ENCODE data around the gene ABHD12B.
"Not testable (repeated sequence)": the region's sequence is repeated elsewhere in the genome, so short reads cannot be mapped to it uniquely, and the experiment has no call there.

ABHD12B gene

DNA sequence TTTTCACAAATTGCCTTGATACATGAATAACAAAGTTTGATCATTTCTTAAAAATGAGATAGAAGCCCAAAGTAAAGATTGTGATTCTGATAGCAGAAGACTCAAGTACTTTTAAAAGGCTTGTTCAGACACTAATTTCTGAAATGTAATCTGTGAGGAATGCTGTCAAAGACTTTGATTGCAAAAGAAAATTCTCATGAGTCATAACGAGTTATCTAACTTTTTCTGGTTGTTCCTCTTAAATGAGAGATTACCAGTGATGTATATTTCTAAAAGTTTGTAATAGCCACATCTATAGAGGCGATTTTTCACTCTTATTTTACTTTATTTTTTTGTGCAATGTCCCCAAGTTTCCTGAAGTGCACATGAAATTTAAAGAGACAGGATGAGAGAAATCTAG, 65.5 kb downstream of the ABHD12B start:
- H3K9me3 ChIP-seq (replicated peaks; ENCODE audit: insufficient read depth, low read length), result no peaks in the 10 kb centered on the region
- no peak overlapping the region for H3K9ac ChIP-seq (ENCODE audit: low read length)
- no peaks in the 10 kb centered on the region for H3F3A ChIP-seq (ENCODE audit: insufficient read depth, low read length)
- H3K36me3 ChIP-seq (replicated peaks; ENCODE audit: insufficient read depth, low read length), result no peaks in the 10 kb centered on the region
- no peaks in the 10 kb centered on the region for H3K4me1 ChIP-seq (ENCODE audit: low read length)
- no peak overlapping the region for H3K4me2 ChIP-seq (ENCODE audit: low read depth, low read length)
- TF ChIP-seq EZH2phosphoT487 (IDR thresholded peaks at IDR 0.05; ENCODE audit: low read length) (no peak), EZH2 (optimal IDR thresholded peaks at IDR 0.05; ENCODE audit: low read depth, low read length) (no peak)
- TF ChIP-seq, protein P1, sequence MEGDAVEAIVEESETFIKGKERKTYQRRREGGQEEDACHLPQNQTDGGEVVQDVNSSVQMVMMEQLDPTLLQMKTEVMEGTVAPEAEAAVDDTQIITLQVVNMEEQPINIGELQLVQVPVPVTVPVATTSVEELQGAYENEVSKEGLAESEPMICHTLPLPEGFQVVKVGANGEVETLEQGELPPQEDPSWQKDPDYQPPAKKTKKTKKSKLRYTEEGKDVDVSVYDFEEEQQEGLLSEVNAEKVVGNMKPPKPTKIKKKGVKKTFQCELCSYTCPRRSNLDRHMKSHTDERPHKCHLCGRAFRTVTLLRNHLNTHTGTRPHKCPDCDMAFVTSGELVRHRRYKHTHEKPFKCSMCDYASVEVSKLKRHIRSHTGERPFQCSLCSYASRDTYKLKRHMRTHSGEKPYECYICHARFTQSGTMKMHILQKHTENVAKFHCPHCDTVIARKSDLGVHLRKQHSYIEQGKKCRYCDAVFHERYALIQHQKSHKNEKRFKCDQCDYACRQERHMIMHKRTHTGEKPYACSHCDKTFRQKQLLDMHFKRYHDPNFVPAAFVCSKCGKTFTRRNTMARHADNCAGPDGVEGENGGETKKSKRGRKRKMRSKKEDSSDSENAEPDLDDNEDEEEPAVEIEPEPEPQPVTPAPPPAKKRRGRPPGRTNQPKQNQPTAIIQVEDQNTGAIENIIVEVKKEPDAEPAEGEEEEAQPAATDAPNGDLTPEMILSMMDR (IDR thresholded peaks at IDR 0.05; ENCODE audit: low read length), result no peak
- H3K9me2 ChIP-seq (replicated peaks; ENCODE audit: insufficient read depth, low read length), result no peaks in the 10 kb centered on the region
- no peaks in the 10 kb centered on the region for H3K79me2 ChIP-seq (ENCODE audit: low read length)
- no peak overlapping the region for H2AFZ ChIP-seq (ENCODE audit: low read length)
- H3K4me3 ChIP-seq (ENCODE audit: low read length), result no peak overlapping the region
- no peaks in the 10 kb centered on the region for H4K20me1 ChIP-seq (ENCODE audit: insufficient read depth, low read length)
- H3K27ac ChIP-seq (ENCODE audit: low read length), result no peak overlapping the region
- no peak for DNase-seq
- no peaks in the 10 kb centered on the region for H3K27me3 ChIP-seq (replicated peaks; ENCODE audit: insufficient read depth, low read length)

DNA sequence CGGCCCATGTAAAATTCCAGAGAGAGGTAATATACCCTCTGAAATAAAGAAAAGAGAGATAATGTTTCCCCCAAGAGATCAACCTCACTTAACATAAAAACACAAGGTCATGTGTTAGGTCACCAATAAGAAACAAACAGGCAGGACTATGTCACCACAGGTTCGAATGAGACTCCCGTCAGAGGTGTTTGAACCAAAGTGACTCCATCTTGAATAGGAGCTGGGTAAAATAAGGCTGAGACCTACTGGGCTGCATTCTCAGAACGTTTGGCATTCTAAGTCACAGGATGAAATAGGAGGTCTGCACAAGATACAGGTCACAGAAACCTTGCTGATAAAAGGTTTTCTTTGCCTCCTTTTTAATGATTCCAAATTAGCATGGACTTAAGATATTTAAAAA, 65.9 kb downstream of the ABHD12B start:
- Histone ChIP-seq H3K27ac (ENCODE audit: low read length) (no peak overlapping the region), H3K4me2 (ENCODE audit: low read depth, low read length) (no peak overlapping the region), H3K4me1 (ENCODE audit: low read length) (no peaks in the 10 kb centered on the region), H2AFZ (ENCODE audit: low read length) (no peak overlapping the region), H3K4me3 (ENCODE audit: low read length) (no peak overlapping the region), H4K20me1 (ENCODE audit: insufficient read depth, low read length) (no peaks in the 10 kb centered on the region), H3K9me3 (replicated peaks; ENCODE audit: insufficient read depth, low read length) (no peaks in the 10 kb centered on the region), H3K36me3 (replicated peaks; ENCODE audit: insufficient read depth, low read length) (no peaks in the 10 kb centered on the region), H3F3A (ENCODE audit: insufficient read depth, low read length) (no peaks in the 10 kb centered on the region), H3K9ac (ENCODE audit: low read length) (no peak overlapping the region), H3K27me3 (replicated peaks; ENCODE audit: insufficient read depth, low read length) (no peaks in the 10 kb centered on the region), H3K9me2 (replicated peaks; ENCODE audit: insufficient read depth, low read length) (no peaks in the 10 kb centered on the region), H3K79me2 (ENCODE audit: low read length) (no peaks in the 10 kb centered on the region)
- no peak for DNase-seq
- TF ChIP-seq, protein P1 (IDR thresholded peaks at IDR 0.05; ENCODE audit: low read length), result no peak
- no peak for TF ChIP-seq EZH2phosphoT487 (IDR thresholded peaks at IDR 0.05; ENCODE audit: low read length)
- no peak for TF ChIP-seq EZH2 (optimal IDR thresholded peaks at IDR 0.05; ENCODE audit: low read depth, low read length)

DNA sequence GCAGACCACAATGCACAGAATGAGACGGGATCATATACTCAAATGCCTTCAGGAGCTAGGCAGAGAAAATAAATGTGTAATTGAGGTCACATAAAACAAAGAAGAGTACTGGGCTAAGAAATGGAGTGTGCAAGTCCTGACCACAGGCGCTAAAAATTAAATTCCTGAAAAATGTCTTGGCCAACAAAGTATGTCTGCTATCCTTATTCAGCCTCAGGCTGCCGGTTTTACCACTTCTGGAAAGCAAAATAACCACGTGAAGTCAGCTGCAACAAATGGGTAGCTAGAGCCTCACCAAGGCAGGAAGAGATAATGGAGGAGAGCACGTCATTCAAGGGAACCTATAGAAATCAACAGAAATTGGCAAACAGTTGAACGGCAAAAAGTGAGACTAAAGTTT, 69.3 kb downstream of the ABHD12B start:
- Histone ChIP-seq H3K4me3 (ENCODE audit: low read length) (no peak overlapping the region), H3K27me3 (replicated peaks; ENCODE audit: insufficient read depth, low read length) (no peaks in the 10 kb centered on the region), H3K4me2 (ENCODE audit: low read depth, low read length) (no peak overlapping the region), H4K20me1 (ENCODE audit: insufficient read depth, low read length) (no peaks in the 10 kb centered on the region), H3F3A (ENCODE audit: insufficient read depth, low read length) (no peaks in the 10 kb centered on the region), H3K9me3 (replicated peaks; ENCODE audit: insufficient read depth, low read length) (no peaks in the 10 kb centered on the region), H3K4me1 (ENCODE audit: low read length) (no peaks in the 10 kb centered on the region), H2AFZ (ENCODE audit: low read length) (no peak overlapping the region), H3K27ac (ENCODE audit: low read length) (no peak overlapping the region), H3K9ac (ENCODE audit: low read length) (no peak overlapping the region), H3K36me3 (replicated peaks; ENCODE audit: insufficient read depth, low read length) (no peaks in the 10 kb centered on the region), H3K79me2 (ENCODE audit: low read length) (no peaks in the 10 kb centered on the region), H3K9me2 (replicated peaks; ENCODE audit: insufficient read depth, low read length) (no peaks in the 10 kb centered on the region)
- TF ChIP-seq EZH2 (optimal IDR thresholded peaks at IDR 0.05; ENCODE audit: low read depth, low read length), result no peak
- TF ChIP-seq EZH2phosphoT487 (IDR thresholded peaks at IDR 0.05; ENCODE audit: low read length), result no peak
- TF ChIP-seq, protein P1 (IDR thresholded peaks at IDR 0.05; ENCODE audit: low read length), result no peak
- no peak for DNase-seq

DNA sequence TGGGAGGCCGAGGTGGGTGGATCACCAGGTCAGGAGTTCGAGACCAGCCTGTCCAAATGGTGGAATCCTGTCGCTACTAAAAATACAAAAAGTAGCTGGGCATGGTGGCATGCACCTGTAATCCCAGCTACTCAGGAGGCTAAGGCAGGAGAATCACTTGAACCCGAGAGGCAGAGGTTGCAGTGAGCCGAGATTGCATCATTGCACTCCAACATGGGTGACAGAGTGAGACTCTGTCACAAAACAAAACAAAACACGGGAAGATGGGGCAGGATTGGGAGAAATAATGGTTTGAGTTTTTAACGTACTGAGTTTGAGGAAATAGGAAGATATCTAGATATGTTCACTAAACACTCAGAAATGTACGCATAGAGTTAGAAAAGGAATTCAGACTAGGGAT, 69.8 kb downstream of the ABHD12B start:
- not testable (repeated sequence) for H3K9me2 ChIP-seq (replicated peaks; ENCODE audit: insufficient read depth, low read length); H2AFZ ChIP-seq (ENCODE audit: low read length); H3K4me1 ChIP-seq (ENCODE audit: low read length); H4K20me1 ChIP-seq (ENCODE audit: insufficient read depth, low read length); H3F3A ChIP-seq (ENCODE audit: insufficient read depth, low read length); H3K36me3 ChIP-seq (replicated peaks; ENCODE audit: insufficient read depth, low read length); H3K79me2 ChIP-seq (ENCODE audit: low read length); H3K4me2 ChIP-seq (ENCODE audit: low read depth, low read length); DNase-seq; H3K4me3 ChIP-seq (ENCODE audit: low read length); H3K9me3 ChIP-seq (replicated peaks; ENCODE audit: insufficient read depth, low read length); H3K9ac ChIP-seq (ENCODE audit: low read length); H3K27me3 ChIP-seq (replicated peaks; ENCODE audit: insufficient read depth, low read length); H3K27ac ChIP-seq (ENCODE audit: low read length)

All from MM.1S (cell line).